ENCODE measurements around the gene GBF1. TPM values are rescaled to one million over a fixed set of nuclear protein-coding genes. Genes with fewer than 3 reads are reported as not detected.

The GBF1 gene
- total and polyA plus RNA-seq, 12 donors = 20.7 to 60.5 (median 49.3) TPM

DNA sequence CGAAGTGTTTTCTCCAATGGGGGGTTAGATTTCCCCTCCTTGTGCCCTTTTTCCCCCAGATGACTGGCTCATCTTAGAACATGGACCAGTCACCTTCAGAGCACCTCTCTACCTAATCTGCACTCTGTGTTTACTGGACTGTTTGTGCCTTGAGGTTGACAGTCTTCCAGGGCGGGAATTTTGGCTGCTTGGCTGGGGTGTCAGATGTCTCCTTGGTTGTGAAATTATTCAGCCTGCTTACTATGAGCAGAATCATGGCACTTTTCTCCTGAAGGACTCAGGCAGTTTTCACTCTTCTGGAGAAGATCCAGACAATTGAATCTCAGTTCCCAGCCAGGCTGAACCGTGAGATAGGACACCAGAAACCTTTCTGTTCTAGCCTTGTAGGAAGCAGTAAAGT is 89.9 kb downstream of the GBF1 start:
- Histone ChIP-seq H3K36me3 (peaks cover 0 to 38% (median 0%) of the 10 kb centered on the region in 9 donors), H3K27ac (peak overlapping the region in 9 of 10 donors; percentile 53 to 79 (median 71)), H3K27me3 (no peaks in the 10 kb centered on the region), H3K4me3 (no peak overlapping the region), H3K9me3 (no peaks in the 10 kb centered on the region), H3K4me1 (peaks cover 0 to 50% (median 29%) of the 10 kb centered on the region in 9 donors)
- peak; percentile 9 to 55 for DNase-seq
- TF ChIP-seq CTCF (IDR thresholded peaks at IDR 0.05) = no peak
- WGBS, 2 donors = 44 to 70% methylated on average over 3 of the region's 3 CpGs
- intact Hi-C loops (cut with DNase I) = loop anchor here in 3 of 10 donors (1.0 to 10.0 kb wide), 3 partner anchors 50 to 55 kb away; no protein-coding TSS in a partner anchor
- ATAC-seq = peak; percentile 28 to 92 (median 74)

GRCh38 chr10:102341038-102341688 is 95.8 kb downstream of the GBF1 start:
- intact Hi-C loops (cut with DNase I) = no loop called here
- no peaks in the 10 kb centered on the region for H3K9me3 ChIP-seq
- no peak for TF ChIP-seq CTCF (IDR thresholded peaks at IDR 0.05)
- H3K4me3 ChIP-seq = no peak overlapping the region
- H3K27me3 ChIP-seq = no peaks in the 10 kb centered on the region
- peaks cover 0 to 15% (median 0%) of the 10 kb centered on the region in 9 donors for H3K4me1 ChIP-seq
- H3K27ac ChIP-seq = no peak overlapping the region
- WGBS, 2 donors = 87 to 93% methylated on average over 2 of the region's 2 CpGs
- ATAC-seq = no peak
- peaks cover 0 to 37% (median 8%) of the 10 kb centered on the region in 9 donors for H3K36me3 ChIP-seq
- DNase-seq = no peak

GRCh38 chr10:102342458-102342857 is 97.1 kb downstream of the GBF1 start:
- Histone ChIP-seq H3K27me3 (no peaks in the 10 kb centered on the region), H3K4me3 (no peak overlapping the region), H3K4me1 (peaks cover 0 to 16% (median 5%) of the 10 kb centered on the region in 9 donors), H3K9me3 (no peaks in the 10 kb centered on the region), H3K36me3 (peaks cover 0 to 49% (median 8%) of the 10 kb centered on the region in 9 donors), H3K27ac (peak overlapping the region in 1 of 10 donors; percentile 50)
- intact Hi-C loops (cut with DNase I) = no loop called here
- TF ChIP-seq CTCF (IDR thresholded peaks at IDR 0.05) = no peak
- WGBS, 2 donors = 39 to 61% methylated on average over 2 of the region's 2 CpGs
- ATAC-seq (no peak), DNase-seq (no peak)

GRCh38 chr10:102342958-102343357 is 97.6 kb downstream of the GBF1 start:
- Histone ChIP-seq H3K4me1 (peaks cover 0 to 21% (median 5%) of the 10 kb centered on the region in 9 donors), H3K36me3 (peaks cover 0 to 49% (median 8%) of the 10 kb centered on the region in 9 donors), H3K27me3 (no peaks in the 10 kb centered on the region), H3K4me3 (no peak overlapping the region), H3K27ac (peak overlapping the region in 1 of 10 donors; percentile 50), H3K9me3 (no peaks in the 10 kb centered on the region)
- intact Hi-C loops (cut with DNase I) = no loop called here
- DNase-seq (no peak), ATAC-seq (no peak)
- TF ChIP-seq CTCF (IDR thresholded peaks at IDR 0.05) = no peak
- WGBS, 2 donors = 80 to 81% methylated on average over 3 of the region's 3 CpGs
